Measurements from ENCODE around the gene BTG2.
A peak's percentile ranks its signal among the peaks of the same experiment; 100 is the strongest.
"Not testable (repeated sequence)": the region's sequence is repeated elsewhere in the genome, so short reads cannot be mapped to it uniquely, and the experiment has no call there.

Gene BTG2, protein sequence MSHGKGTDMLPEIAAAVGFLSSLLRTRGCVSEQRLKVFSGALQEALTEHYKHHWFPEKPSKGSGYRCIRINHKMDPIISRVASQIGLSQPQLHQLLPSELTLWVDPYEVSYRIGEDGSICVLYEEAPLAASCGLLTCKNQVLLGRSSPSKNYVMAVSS

DNA sequence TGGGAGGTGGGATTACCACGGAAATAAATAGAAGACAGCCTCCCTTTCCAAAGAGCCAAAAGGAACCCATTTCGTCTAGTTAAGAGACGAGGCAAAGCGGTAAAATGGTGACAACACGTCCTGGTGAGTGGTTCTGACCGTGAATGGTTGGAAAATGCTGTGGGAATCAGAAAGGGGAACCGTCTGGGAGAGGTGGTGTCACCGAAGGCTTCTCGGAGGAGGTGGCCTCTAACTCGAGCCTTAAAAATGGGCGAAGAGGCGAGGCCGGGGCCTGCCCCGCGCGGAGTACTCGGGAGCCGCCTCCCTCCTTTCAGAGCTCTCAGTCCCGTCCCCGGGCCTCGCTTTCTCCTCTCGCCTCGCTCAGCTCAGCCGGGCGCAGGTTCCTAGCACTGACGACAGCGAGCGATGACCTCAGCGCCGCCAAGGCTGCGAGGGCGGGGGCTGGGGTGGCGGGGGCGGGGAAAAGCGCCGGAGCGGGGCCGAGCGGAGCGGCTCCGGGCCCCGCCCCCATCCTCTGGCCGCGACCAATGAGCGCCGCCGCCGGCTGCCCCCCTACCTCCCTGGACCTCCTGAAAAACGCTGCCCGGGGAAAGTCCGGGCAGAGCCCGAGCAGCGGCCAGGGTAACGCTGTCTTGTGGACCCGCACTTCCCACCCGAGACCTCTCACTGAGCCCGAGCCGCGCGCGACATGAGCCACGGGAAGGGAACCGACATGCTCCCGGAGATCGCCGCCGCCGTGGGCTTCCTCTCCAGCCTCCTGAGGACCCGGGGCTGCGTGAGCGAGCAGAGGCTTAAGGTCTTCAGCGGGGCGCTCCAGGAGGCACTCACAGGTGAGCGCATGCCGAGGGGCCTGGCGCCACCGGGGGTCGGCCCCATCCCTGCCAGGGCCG lies at the start of gene BTG2:
BTG2 (plus strand) TSS at position 601 of the 890 bp plus-strand sequence; CDS start at position 689, 88 bp downstream.
- DNase-seq, result peak; percentile 56

DNA sequence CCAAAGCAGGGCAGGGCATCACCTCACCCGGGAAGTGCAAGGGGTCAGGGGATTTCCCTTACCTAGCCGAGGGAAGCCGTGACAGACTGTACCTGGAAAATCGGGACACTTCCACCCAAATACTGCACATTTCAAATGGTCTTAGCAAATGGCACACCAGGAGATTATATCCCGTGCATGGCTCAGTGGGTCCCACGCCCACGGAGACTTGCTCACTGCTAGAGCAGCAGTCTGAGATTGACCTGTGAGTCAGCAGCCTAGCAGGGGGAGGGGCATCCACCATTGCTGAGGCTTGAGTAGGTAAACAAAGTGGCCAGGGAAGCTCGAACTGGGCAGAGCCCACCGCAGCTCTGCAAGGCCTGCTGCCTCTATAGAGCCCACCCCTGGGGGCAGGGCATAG lies 48.7 kb upstream of the BTG2 start:
- DNase-seq, result not testable (repeated sequence)

DNA sequence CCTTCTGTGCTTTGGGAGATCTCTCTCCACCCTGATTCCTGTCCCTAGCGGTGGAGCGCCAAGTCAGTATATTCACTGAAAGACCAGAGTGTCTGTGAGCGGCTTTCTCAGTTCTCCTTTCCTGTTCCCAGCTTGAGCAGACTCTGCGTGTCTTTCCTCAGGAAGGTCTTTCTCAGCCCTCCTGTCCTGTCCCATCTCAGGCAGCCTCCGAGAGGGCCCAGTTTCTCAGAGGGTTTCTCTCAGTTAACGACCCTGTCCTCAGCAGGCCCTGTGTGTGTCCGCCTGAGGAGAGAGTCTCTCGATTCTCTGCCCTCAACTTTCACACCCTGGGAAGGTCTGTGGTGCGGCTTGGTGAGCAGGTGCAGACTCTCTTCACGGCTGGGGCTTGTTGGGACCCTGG lies 41.8 kb upstream of the BTG2 start:
- no peak for DNase-seq

DNA sequence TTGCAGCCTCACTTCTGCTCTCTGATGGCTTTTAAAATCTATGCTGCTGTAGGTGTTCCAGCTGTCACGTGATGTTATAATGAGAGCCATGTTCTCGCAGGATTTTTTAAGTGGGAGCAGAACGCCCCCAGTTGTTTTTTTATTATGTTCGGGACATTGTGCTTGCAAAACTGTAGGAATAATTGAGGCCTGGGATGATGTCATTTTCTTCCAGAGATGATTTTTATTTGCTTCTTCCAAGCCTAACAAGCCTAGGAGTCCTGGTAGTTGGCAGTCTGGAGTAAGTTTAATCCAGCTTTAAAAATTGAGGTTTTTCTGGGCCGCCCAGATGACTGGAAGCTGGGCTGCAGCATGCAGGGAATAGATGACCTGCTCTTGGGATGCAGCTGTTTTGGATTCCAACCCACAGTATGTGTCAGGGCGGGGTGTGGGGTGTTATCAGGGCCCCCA lies 41.2 kb upstream of the BTG2 start:
- DNase-seq, result no peak

DNA sequence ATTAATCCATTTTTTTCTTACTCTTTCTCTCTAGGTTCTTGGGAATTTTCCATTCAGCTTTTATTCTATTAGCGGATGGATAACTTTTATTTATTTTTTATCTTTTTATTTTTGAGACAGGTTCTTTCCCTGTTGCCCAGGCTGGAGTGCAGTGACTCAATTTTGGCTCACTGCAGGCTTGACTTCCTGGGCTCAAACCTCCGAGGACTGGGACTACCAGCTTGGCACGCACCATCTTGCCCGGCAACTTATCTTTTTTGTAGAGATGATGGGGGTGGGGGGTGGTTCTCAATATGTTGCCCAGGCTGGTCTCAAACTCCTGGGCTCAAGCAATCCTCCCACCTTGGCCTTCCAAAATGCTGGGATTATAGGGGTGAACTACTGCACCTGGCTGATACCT lies 39.8 kb upstream of the BTG2 start:
- DNase-seq, result no peak

DNA sequence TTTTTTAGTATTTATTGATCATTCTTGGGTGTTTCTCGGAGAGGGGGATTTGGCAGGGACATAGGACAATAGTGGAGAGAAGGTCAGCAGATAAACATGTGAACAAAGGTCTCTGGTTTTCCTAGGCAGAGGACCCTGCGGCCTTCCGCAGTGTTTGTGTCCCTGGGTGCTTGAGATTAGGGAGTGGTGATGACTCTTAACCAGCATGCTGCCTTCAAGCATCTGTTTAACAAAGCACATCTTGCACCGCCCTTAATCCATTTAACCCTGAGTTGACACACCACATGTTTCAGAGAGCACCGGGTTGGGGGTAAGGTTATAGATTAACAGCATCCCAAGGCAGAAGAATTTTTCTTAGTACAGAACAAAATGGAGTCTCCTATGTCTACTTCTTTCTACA lies 39.2 kb upstream of the BTG2 start:
- DNase-seq, result not testable (repeated sequence)

DNA sequence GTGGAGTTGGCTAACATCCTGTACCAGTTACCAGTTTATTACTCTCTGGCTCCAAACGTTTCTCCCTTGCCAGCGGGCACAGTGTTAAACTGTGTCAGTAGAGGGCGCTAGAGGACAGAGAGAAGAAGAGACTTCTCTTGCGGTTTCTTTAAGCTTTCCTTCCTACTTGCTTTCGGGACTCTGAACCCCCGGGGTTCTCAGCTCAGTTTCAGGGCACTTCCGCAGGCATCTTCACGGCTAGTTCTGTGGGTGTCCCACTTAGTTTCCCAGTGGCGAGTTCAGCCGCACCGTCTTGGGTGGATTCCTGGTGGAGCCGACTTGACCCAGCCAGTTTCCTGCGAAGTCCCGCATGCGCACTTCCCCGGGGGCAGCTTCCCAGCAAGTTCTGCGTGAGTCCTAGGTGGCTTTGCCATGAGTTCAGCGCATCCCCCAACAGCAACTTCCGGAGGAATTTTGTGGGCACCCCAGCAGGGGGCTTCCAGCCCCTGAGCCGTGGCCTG lies 37.9 kb upstream of the BTG2 start:
- peak; percentile 59 for DNase-seq

DNA sequence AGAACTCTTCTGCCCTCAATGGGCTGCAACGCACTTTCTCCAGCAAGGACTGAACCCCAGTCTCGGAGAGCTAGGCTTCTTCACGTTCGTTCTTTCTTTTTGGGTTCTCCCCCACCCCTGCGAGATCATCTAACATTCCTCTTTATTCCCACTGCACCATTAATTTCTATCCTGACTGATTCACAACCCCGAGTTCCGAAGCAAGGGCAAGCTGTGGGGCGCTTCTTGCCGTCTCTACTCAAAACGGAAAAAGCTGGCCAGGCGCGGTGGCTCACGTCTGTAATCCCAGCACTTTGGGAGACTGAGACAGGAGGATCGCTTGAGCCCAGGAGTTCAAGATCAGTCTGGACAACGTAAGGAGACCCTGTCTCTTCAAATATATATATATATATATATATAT lies 37.4 kb upstream of the BTG2 start:
- no peak for DNase-seq

DNA sequence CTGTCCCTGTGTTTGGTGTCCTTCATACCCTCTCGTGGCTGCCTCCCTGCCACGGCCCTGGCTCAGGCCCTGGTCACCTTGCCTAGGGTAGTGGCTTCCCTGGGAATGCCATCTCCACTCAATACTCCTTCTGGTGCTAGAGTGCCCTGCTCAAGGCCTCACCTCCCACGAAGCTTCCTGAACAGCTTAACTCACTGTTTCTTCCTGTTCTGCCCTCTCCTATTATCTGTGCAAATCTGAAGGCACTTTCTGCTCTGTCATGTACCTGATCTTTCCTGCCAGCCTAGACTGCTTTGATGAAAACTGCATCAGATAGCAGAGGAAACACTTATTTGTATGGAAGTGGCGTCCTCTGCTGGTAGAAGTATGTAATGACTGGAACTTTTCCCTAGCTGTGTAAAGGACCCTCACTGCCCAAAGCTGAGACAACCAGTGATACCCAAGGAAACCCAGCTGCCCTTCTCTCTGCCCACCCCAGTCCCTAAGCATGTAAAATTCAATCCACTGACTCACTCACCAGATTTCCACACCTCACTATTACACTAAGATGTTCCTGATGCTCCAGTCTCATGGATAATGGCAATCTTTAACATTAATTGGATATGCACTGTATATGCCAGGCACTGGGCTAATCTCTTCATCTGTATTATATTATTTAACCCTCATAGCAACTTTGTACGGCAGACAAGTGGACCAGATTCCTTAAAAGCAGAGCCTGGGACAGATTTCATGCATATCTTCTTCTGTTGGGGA lies 36.2 kb upstream of the BTG2 start:
- DNase-seq, result no peak

DNA sequence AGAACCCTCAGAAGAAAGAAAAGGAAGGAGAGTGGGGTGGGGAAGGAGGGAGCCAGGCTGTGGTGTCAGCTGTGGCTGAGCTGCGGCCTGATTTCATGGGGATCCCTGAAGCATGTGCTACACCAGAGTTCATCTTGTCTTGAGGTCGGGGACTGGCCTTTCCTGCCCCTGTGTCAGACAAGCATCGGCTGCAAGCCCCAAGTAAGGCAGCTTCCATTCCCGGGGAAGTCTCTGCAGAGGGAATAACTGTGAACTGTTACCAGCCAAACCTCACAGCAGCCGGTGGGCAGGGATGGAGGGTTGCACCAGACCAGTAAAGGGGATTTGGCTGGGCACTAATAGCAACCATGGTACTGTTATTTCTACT lies 35.7 kb upstream of the BTG2 start:
- no peak for DNase-seq

DNA sequence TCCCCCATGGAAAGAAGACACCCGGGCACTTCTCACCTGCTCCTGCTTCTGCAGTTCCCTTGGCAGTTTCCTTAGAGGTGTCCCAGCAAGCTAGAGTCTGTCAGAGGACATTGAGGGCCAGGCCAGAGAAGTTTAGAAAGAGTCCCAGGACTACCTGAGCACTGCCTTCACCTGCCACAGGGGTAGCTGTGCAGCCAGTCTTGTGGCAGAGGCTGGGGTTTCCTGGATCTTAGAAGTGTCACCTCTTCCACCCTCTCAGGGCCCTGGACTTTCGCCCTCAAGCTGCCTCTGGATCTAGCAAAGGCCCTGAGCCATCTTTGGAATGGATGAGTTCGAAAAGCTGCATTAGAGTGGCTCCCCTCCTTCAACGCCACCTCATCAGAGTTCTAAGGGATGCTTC lies 34.9 kb upstream of the BTG2 start:
- no peak for DNase-seq

DNA sequence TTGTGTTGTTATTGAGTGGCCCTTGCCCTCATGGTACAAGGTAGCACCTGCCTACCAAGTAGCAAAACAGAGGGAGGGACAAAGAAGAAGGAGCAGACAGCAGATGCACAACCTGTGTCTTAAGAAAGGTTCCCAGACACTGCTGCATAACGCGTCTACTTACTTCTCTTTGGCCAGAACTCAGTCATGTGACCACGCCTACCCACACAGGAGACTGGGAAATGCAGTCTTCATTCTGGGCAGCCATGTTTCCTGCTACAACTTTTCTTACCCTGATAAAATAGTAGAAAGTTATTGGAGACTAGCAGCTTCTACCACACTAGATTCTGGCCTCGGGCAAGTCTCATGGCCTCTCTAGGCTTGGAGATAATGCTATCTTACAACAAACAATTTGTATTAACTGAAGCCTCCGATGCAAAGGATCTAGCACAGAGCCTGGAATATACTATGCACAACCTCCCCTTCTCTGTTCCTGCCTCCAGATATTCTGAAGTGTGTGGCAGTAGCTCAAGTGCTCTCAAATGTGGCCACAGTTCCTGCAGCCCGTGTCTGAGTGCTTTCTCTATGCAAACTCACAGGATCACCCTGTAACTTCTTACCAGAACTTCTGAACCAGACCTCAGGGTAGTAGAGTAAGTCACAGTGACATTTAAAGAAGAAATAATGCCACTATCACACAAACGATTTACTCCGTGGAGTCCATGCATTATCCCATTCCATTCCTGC lies 34.1 kb upstream of the BTG2 start:
- DNase-seq, result no peak

DNA sequence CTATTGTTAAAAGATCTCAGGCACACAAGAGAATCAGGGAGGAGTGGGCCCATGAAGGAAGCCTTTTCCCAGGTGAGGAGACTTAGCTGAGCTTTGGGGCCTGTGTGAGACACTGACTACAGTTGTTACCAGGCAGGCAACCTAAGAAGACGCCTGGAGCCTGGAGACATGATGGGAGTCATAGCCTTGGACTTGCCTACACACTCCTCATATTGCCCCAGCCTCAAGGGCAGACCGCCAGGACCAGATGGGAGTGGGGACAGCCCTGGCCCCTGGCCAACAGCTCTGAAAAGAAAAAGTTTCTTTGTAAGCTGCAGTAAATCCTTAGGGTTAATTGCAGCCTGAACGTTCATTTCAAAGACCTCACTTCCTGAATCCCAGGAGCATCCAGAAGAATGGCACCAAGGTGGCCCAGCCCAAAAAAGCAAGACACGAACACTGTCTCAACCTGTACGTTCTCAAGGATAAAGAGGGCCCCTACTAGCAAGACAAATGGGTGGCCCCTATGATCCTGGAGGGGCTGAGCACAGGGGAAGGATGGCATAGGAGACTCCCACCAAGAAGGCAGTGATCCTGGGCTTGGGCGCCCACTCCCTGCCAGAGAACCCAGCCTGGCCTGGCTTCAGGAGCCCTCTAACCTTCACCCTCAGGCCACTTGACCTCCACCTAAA lies 33.2 kb upstream of the BTG2 start:
- no peak for DNase-seq

DNA sequence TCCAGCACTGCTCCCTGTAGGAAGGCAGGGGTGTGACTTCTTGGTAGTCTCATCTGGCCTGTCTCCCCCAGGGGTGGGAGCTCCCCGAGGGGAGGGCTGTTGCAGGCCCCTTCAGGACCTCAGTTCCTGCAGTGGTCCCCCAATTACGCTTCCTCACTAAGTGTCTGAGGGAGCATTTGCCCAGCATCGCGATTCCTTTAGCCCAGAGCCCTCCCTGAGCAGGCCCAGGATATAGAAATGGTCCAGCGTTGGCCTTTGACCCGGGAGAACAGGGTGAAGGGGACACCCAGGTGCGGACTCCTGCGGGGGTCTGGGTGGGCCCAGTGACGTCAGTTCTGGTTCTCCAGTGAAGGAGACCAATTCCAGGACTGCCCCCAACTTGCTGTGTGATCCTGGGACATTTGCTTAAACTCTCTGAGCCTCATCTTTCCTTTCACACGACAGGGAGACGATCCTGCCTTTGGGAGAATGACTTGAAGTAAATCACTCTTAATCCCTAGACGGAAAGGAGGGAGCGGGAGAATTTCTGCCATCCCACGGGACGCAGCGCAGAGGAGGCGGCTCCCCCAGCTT lies 32.6 kb upstream of the BTG2 start:
- DNase-seq, result no peak

DNA sequence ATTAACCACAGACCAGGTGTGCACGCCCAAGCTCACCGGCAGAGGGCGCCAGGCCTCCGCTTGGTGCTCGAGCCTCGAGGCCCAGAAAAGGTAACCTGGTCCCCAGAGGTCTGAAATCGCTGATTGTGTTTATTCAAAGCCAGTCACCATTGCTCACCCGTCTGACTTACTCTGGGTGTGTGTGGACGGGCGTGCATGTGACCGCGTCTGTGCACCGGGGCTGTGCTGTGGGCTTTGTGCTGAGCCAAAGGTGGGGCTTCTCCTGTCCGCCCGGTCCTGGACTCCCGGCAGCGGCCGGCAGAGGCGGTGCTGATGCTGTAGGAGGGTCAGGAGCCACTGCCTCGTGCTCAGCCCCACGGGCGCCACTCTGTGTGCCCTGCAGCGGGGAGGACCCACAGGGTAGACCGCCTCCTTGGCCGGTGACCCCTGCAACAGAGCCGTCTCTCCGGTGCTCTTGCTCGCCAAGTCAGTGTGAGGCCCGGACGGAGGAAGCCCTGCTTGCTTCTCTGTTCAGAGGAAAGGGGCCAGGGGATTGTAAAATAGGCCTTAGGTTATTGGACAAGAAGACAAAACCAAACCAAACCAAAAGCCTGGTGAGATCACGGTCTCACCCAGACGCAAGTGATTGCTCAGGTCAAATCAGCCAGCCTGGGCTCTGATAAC lies 32.0 kb upstream of the BTG2 start:
- peak; percentile 32 for DNase-seq

DNA sequence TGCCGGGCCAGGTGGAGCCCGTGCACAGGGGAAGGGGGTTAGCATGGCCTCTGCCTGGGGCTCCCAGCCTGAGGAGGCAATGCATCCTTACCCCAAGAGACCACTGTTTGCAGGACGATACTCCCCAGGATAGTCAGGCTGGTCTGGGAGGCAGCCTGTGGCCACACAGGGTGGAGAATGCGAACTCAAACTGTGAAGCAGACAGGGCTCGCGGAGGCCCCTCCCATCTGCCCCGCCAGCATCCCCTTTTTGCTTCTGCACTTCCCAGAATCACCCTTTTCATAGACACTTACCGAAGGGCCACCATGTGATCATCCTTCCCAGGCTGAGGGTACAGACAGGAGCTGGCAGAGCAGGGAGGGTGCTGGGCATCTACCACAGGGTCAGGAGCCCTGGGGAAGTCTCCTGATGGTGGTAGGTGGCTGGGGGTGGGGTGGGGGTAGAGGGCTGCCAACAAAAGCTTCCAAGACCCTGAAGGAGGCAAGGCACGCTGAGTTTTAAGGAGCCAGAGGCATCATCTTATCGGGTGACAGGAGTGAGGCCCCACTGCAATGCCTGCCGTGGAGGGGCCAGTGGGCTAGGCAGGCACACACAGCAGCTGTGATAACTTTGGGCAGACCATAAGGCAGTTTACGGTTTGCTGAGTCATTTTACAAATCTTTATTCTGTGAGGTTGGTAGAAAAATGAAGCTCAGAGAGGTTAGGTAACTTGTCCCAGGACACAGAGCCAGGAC lies 31.3 kb upstream of the BTG2 start:
- DNase-seq, result no peak

DNA sequence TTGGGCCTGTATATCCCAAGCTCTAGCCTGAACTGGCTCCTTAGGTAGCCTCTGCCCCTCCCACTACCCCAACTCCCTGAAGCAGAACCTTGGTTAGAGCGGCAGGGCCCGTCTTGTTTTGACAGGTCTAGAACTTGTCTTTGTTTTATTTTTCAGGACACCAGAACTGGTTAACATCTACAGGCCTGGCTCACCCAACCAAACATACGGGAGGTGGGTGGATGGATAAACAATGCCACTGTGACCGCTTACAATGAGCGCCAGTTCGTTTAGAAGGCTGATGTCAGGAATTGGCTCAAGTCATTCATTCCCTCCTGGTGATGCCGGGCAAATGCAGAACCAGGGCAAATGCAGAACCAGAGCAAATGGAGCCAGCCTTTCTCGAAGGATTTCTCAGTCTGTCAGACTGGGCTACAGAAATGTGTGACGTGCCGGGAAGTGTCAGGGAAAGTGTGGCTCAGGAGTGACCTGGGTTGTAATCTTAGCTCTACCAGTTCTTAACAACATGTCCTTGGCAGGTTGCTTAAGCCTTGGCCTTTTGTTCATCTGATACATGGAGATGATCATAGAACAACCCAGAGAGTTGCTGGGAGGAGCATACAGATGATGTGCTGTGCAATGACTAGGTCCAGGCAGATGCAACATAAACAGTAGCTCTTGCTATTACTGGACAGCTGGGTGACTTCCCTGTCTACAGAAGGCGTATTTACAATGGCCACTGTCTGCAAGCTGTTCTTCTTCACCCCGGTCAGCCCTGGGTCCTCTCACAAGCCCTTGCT lies 30.5 kb upstream of the BTG2 start:
- no peak for DNase-seq

DNA sequence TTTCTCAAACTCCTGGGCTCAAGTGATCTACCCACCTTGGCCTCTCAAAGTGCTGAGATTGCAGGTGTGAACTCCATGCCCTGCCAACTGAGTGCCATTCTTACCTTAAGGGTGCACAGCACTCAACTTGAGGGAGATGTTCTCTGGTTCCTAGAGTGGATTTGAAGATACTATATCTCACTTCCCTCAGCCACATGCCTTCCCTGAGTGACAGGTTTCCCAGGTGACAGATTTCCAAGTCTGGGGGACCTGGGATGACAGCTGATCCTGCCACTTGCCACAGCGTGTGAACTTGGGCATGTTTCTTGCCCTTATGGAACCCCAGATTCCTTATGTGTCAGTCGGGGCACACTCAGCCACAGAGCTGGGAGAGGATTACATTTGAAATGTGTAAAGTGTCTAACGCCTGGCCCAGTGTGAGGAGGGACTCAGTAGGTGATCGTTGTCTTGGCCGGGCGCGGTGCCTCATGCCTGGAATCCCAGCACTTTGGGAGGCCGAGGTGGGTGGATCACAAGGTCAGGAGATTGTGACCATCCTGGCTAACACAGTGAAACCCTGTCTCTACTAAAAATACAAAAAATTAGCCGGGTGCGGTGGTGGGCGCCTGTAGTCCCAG lies 29.6 kb upstream of the BTG2 start:
- no peak for DNase-seq

DNA sequence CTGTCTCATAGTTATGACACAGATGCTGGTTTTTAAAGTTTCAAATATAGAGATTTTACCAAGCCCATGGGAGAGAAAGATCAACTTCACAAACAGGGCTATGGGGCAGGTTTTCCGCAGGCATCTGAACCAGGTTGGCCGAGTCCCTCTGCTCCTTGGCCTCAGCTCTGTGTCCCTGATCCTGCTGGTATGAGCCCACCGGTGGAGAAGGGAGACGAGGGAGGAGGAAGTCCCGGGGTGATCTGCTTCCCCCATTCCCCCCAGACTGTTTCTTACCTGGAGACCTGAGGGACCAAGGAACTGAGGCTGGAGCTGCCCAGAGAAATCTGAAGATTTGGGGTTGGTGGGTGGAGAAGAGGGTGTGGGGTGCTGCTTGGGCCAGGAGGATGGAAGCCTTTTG lies 28.9 kb upstream of the BTG2 start:
- no peak for DNase-seq

Measured in GOT3 (cell line).